HCT116 (cell line): ENCODE data around the gene LINGO1. TPM values are rescaled to one million over a fixed set of nuclear protein-coding genes. Genes with fewer than 3 reads are reported as not detected.

ENCODE experiments used
- ATAC-seq: fragments of 200-7000 bp; cut with Tn5 transposase; 2 replicates; pipeline ENCODE4 v1.9.1; 2020; ENCODE audit warnings: mild to moderate bottlenecking, moderate library complexity
- BruUV-seq: library from RNA; stranded (reverse); fragments of 400-500 nt; replicated peaks from 2 replicates; lab custom pipeline; 2021; lab: Mats Ljungman, UMichigan
- CTCF ChIA-PET: fragments of 300-600 bp; sonication (Branson Sonifier 250); formaldehyde crosslinking; loops from one replicate; lab custom pipeline; 2021; ENCODE audit warnings: antibody characterized with exemption; lab: Charles Lee
- POLR2A ChIA-PET: fragments of 300-600, 350-600 bp; sonication (Branson Sonifier 250); formaldehyde crosslinking; loops from one replicate; lab custom pipeline; 2021; ENCODE audit warnings: antibody characterized with exemption; lab: Charles Lee
- RAD21 ChIA-PET, 2 experiments: fragments of 300-600 bp; sonication (Branson Sonifier 250); formaldehyde crosslinking; loops; one replicate each; lab custom pipeline; 2023; ENCODE audit warnings: low total read pairs in 2 of 2; ENCODE audit not compliant: uncharacterized antibody in 2 of 2, unreplicated experiment in 2 of 2, low non-redundant PET in 1 of 2; lab: Charles Lee
- DNase-seq: peaks from one replicate; pipeline ENCODE4 v3.0.0-alpha.2; 2010; ENCODE audit warnings: low read depth, low spot score
- H2AFZ ChIP-seq: fragments of 200-600 bp; shearing (Covaris generic), sonication (generic); 2 replicates; pipeline ENCODE4 v1.6.1; 2017; ENCODE audit warnings: low read depth, mixed run types, mixed read lengths, antibody characterized with exemption, low read length; ENCODE audit not compliant: poor library complexity, severe bottlenecking
- H3K27ac ChIP-seq: 2 replicates; pipeline ENCODE4 v1.5.1; 2012; ENCODE audit warnings: low read depth, low read length
- H3K27me3 ChIP-seq: fragments of 200-600 bp; sonication (generic); 2 replicates; pipeline ENCODE4 v1.6.1; 2016; ENCODE audit warnings: mixed run types, low read length, mixed read lengths; ENCODE audit not compliant: insufficient read depth
- H3K36me3 ChIP-seq, 2 experiments: fragments of 200-500 bp in 1 of 2; fragments of 200-600 bp in 1 of 2; sonication (Bioruptor generic) in 1 of 2; sonication (generic) in 1 of 2; 2 replicates each; pipeline versions ENCODE4 v1.5.1 to v1.6.1; 2014 to 2016; ENCODE audit warnings: low read length in 2 of 2, inconsistent platforms in 1 of 2, mixed read lengths in 1 of 2, mixed run types in 1 of 2; ENCODE audit not compliant: insufficient read depth in 2 of 2, control insufficient read depth in 1 of 2
- H3K4me1 ChIP-seq, 2 experiments: fragments of 200-600 bp in 1 of 2; sonication (generic) in 1 of 2; 2 replicates each; pipeline versions ENCODE4 v1.5.1 to v1.6.1; 2012 to 2017; ENCODE audit warnings: low read length in 2 of 2, inconsistent platforms in 1 of 2, mild to moderate bottlenecking in 1 of 2, mixed read lengths in 1 of 2, mixed run types in 1 of 2, moderate library complexity in 1 of 2; ENCODE audit not compliant: insufficient read depth in 2 of 2, control insufficient read depth in 1 of 2
- H3K4me2 ChIP-seq: fragments of 200-600 bp; sonication (generic); 2 replicates; pipeline ENCODE4 v1.6.1; 2017; ENCODE audit warnings: mixed run types, low read length, mixed read lengths
- H3K4me3 ChIP-seq, 2 experiments: fragments of 200-600 bp in 1 of 2; sonication (generic) in 1 of 2; replicated peaks in 1 of 2; 2 replicates each; pipeline ENCODE4 v1.5.1; 2011 to 2016; ENCODE audit warnings: low read length in 2 of 2, control low read depth in 1 of 2, low read depth in 1 of 2, mild to moderate bottlenecking in 1 of 2, mixed read lengths in 1 of 2, mixed run types in 1 of 2
- H3K79me2 ChIP-seq: fragments of 200-600 bp; sonication (generic); 2 replicates; pipeline ENCODE4 v1.6.1; 2017; ENCODE audit warnings: mild to moderate bottlenecking, mixed run types, low read length, moderate library complexity, mixed read lengths; ENCODE audit not compliant: insufficient read depth
- H3K9ac ChIP-seq: fragments of 200-600 bp; sonication (generic); 2 replicates; pipeline ENCODE4 v1.6.1; 2016; ENCODE audit warnings: low read length, mixed read lengths
- H3K9me2 ChIP-seq: fragments of 200-600 bp; sonication (generic), shearing (Covaris generic); 2 replicates; pipeline ENCODE4 v1.6.1; 2017; ENCODE audit warnings: mixed run types, mild to moderate bottlenecking, moderate library complexity; ENCODE audit not compliant: insufficient read depth
- H3K9me3 ChIP-seq, 2 experiments: fragments of 200-500 bp in 1 of 2; fragments of 200-600 bp in 1 of 2; sonication (Bioruptor generic) in 1 of 2; sonication (generic) in 1 of 2; 2 replicates each; pipeline ENCODE4 v1.6.1; 2014 to 2017; ENCODE audit warnings: low read length in 2 of 2, mixed read lengths in 2 of 2, inconsistent platforms in 1 of 2, low read depth in 1 of 2, mild to moderate bottlenecking in 1 of 2, mixed run types in 1 of 2, moderate library complexity in 1 of 2; ENCODE audit not compliant: control insufficient read depth in 1 of 2, insufficient read depth in 1 of 2
- H4K20me1 ChIP-seq: fragments of 200-600 bp; sonication (generic), shearing (Covaris generic); 2 replicates; pipeline ENCODE4 v1.6.1; 2017; ENCODE audit warnings: mixed run types, mild to moderate bottlenecking, moderate library complexity; ENCODE audit not compliant: insufficient read depth
- ATF3 ChIP-seq: IDR thresholded peaks from 2 replicates; pipeline ENCODE4 v1.6.1; 2012
- CBX3 ChIP-seq: IDR thresholded peaks from 2 replicates; pipeline ENCODE4 v1.6.1; 2012; ENCODE audit warnings: low read depth
- CEBPB ChIP-seq: IDR thresholded peaks from 2 replicates; pipeline ENCODE4 v1.6.1; 2012; ENCODE audit warnings: low read depth
- ELF1 ChIP-seq: IDR thresholded peaks from 2 replicates; pipeline ENCODE4 v1.6.1; 2012; ENCODE audit warnings: low read depth, borderline replicate concordance
- EZH2 ChIP-seq: fragments of 200-600 bp; sonication (generic); IDR thresholded peaks from 2 replicates; pipeline ENCODE4 v1.6.1; 2017; ENCODE audit warnings: antibody characterized with exemption, mixed run types
- EZH2phosphoT487 ChIP-seq: fragments of 200-600 bp; IDR thresholded peaks from 2 replicates; pipeline ENCODE4 v1.6.1; 2018; ENCODE audit warnings: antibody characterized with exemption, borderline replicate concordance
- FOSL1 ChIP-seq: IDR thresholded peaks from 2 replicates; pipeline ENCODE4 v1.6.1; 2012; ENCODE audit warnings: low read depth
- JUND ChIP-seq: IDR thresholded peaks from 2 replicates; pipeline ENCODE4 v1.6.1; 2012
- POLR2AphosphoS5 ChIP-seq: IDR thresholded peaks from 2 replicates; pipeline ENCODE4 v1.6.1; 2011; ENCODE audit warnings: mild to moderate bottlenecking, low read depth, low read length, moderate library complexity
- RAD21 ChIP-seq: IDR thresholded peaks from 2 replicates; pipeline ENCODE4 v1.6.1; 2012; ENCODE audit warnings: low read depth, mild to moderate bottlenecking
- REST ChIP-seq: IDR thresholded peaks from 2 replicates; pipeline ENCODE4 v1.6.1; 2012; ENCODE audit warnings: low read depth
- SIN3A ChIP-seq: IDR thresholded peaks from 2 replicates; pipeline ENCODE4 v1.6.1; 2012; ENCODE audit warnings: low read depth
- SP1 ChIP-seq: IDR thresholded peaks from 2 replicates; pipeline ENCODE4 v1.6.1; 2012; ENCODE audit warnings: low read depth
- SRF ChIP-seq: IDR thresholded peaks from 2 replicates; pipeline ENCODE4 v1.6.1; 2012; ENCODE audit warnings: low read depth
- TCF7L2 ChIP-seq: IDR thresholded peaks from 2 replicates; pipeline ENCODE4 v1.7.0; 2011; ENCODE audit warnings: borderline replicate concordance, inconsistent platforms; ENCODE audit not compliant: insufficient read depth, insufficient read length; ENCODE audit errors: extremely low read depth
- YY1 ChIP-seq: IDR thresholded peaks from 2 replicates; pipeline ENCODE4 v1.6.1; 2011; ENCODE audit warnings: low read length, low read depth, moderate library complexity, mild to moderate bottlenecking; ENCODE audit not compliant: insufficient replicate concordance; ENCODE audit errors: extremely low read depth
- ZFX ChIP-seq: fragments of 450-650 bp; IDR thresholded peaks from 2 replicates; pipeline ENCODE4 v1.6.1; 2017
- ZNF274 ChIP-seq: fragments of 200-500 bp; sonication (Bioruptor generic); IDR thresholded peaks from 2 replicates; pipeline ENCODE4 v1.6.1; 2014; ENCODE audit warnings: mild to moderate bottlenecking, low read depth, low read length, inconsistent platforms
- intact Hi-C: fragments of 100-400 bp; cut with micrococcal nuclease; formaldehyde crosslinking; loops from 2 replicates; pipeline ENCODE4 v1.10.0; 2022
- total RNA-seq: library from RNA; stranded (reverse); gene quantifications from one replicate; pipeline ENCODE4 v1.2.1, GENCODE V29; 2021; ENCODE audit not compliant: unreplicated experiment
- TF ChIP-seq, protein P1 (sequence below): IDR thresholded peaks from 2 replicates; pipeline ENCODE4 v1.6.1; 2012

The LINGO1 gene
- total RNA-seq, 1 experiment from 2014 or later = 15.6 TPM

GRCh38 chr15:77649610-77650009 lies 16.9 kb upstream of the LINGO1 start:
- H3K9me3 ChIP-seq = no peaks in the 10 kb centered on the region; a peak in 1 of 4 replicates
- no peak overlapping the region for H2AFZ ChIP-seq
- DNase-seq = no peak
- no peak for ATAC-seq
- ChIA-PET POLR2A (no interaction called here), RAD21 (no interaction called here), CTCF (interaction anchor here (1.0 kb wide), 1 partner anchor 16 kb away, joined by 3 read pairs; no protein-coding TSS in a partner anchor)
- H3K9me2 ChIP-seq = no peaks in the 10 kb centered on the region
- no peaks in the 10 kb centered on the region for H4K20me1 ChIP-seq
- H3K36me3 ChIP-seq = no peaks in the 10 kb centered on the region
- H3K79me2 ChIP-seq = no peaks in the 10 kb centered on the region
- H3K27ac ChIP-seq = no peak overlapping the region
- no peaks in the 10 kb centered on the region for H3K27me3 ChIP-seq
- intact Hi-C loops = no loop called here
- BruUV-seq = no TSS peak
- H3K4me1 ChIP-seq = peaks cover 0 to 9% of the 10 kb centered on the region in 2 experiments; a peak in 2 of 4 replicates
- TF ChIP-seq ATF3 (no peak), CBX3 (no peak), SIN3A (no peak), REST (no peak), SP1 (no peak), ZNF274 (no peak), EZH2phosphoT487 (no peak), JUND (no peak), POLR2AphosphoS5 (no peak), EZH2 (no peak), TCF7L2 (no peak), YY1 (no peak), SRF (no peak), ELF1 (no peak), RAD21 (no peak), CEBPB (no peak), ZFX (no peak), FOSL1 (no peak)
- TF ChIP-seq, protein P1, sequence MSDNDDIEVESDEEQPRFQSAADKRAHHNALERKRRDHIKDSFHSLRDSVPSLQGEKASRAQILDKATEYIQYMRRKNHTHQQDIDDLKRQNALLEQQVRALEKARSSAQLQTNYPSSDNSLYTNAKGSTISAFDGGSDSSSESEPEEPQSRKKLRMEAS = no peak
- H3K4me3 ChIP-seq = no peak overlapping the region
- H3K9ac ChIP-seq = no peak overlapping the region
- H3K4me2 ChIP-seq = no peak overlapping the region
